RPMI7951 (cell line): ENCODE measurements around the gene CENPS. TPM values are rescaled to one million over a fixed set of nuclear protein-coding genes. Genes with fewer than 3 reads are reported as not detected.
"Not testable (repeated sequence)": the region's sequence is repeated elsewhere in the genome, so short reads cannot be mapped to it uniquely, and the experiment has no call there.

Experiments
- DNase-seq: peaks from one replicate; pipeline ENCODE4 v3.0.0-alpha.2; 2012; ENCODE audit warnings: low read depth
- total RNA-seq: library from RNA; depleted of rRNA; stranded (reverse); fragments of >200 nt; shearing (Covaris generic); gene quantifications from 2 replicates; pipeline ENCODE4 v1.2.3, GENCODE V29; 2014; rRNA removed

CENPS gene
- 19.0 and 28.5 TPM in 2 replicates for total RNA-seq

DNA sequence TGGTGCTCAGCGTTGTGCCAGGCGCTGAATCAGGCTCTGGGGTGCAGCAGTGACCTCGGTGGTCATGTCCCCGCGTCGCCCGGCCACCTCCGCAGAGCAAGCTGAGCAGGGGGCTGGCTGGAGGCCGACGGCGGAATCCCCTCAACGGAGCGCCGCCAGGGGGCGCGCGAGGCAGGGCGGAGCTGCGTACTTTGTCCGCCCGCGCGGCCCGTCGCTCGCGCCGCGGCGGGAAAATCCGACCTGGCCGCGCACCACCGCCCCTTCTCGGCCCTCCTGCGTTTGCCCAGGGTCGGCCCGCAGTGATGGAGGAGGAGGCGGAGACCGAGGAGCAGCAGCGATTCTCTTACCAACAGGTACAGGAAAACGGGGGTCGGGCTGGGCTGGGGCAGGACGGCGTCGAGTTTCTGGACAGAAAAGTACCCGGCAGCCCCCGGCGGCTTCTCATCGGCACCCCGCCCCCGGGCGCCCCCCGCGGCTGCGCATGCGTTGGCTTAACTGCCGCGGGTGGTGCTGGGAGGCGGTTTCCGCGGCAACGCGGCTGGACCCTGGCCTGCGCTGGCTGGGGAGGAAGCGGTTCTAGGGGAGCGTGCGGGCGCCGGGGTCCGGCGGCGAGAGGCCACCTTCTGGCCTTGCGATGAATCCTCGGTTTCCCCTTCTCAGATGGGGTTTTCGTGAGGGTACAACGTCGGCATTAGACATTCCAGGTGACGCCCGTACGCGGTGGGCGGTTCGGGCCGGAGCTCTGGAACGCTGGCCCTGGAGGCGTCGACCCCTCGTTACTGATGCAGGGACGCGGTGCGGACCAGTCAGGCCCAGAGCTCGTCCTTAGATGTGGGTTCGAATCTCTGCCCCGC, at the start of gene CENPS:
Gene CENPS (plus strand): TSS at position 218 of the 854 bp plus-strand sequence. CDS start 85 bp downstream, at position 303.
- DNase-seq, result peak; percentile 83

DNA sequence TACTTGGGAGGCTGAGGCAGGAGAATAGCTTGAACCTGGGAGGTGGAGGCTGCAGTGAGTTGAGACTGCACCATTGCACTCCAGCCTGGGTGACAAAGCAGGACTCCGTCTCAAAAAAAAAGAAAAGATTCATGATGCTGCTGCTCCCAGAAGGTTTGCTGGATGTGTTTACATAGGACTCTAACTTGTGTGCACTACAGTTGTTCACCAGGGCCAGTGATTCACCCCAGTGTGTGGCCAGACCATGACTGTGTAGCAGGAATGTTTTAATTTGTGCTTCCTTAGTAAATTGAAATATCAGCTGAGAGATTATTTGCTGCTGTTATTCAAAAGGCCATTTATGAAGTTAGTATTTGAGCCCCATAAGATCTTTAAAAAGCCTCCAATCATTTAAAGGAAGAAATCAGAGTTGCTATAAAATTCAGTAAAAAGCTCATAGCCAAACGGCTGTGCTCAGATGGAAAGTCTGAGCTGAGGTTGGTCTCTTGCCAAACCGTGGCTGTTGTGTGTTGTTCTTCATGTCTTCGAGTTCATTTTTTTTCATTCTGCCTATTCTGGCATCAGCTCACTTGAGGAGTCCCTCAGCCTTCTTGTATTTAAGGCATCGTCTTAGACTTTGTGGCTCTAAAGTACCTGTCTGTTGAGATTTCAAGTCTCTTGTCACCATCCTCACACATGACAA, 49.5 kb upstream of the CENPS start:
- peak; percentile 75 for DNase-seq

DNA sequence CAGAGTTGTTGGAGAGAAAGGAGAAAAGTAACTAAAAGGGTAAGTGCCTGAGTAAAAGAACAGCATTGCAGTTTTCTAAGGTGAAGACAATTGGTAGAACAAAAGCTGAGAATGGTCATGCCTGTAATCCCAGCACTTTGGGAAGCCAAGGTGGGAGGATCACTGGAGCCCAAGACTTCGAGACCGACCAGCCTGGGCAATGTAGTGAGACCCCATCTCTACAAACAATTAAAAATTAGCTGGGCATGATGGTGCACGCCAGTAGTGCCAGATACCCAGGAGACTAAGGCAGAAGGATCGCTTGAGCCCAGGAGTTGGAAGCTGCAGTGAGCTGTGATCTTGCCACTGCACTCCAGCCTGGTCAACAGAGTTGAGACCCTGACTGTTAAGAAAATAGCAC, 46.6 kb upstream of the CENPS start:
- DNase-seq, result no peak

DNA sequence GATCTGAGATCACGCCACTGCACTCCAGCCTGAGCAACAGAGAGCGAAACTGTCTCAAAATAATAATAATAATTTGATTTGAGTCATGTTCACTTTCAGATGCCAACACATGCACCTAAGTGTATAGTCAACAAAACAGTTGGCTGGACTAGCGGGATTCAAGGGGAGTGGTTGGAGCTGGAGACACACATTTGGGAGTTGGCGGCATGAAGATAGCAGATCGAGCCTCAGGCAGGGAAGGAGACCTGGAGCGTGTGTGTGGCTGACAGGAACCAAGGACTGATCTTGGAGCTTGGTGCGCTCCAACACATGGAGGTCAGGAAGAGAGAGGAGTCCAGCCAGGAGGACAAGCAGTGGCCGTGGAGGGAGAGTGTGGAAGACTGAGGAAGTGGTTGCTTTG, 46.0 kb upstream of the CENPS start:
- no peak for DNase-seq

DNA sequence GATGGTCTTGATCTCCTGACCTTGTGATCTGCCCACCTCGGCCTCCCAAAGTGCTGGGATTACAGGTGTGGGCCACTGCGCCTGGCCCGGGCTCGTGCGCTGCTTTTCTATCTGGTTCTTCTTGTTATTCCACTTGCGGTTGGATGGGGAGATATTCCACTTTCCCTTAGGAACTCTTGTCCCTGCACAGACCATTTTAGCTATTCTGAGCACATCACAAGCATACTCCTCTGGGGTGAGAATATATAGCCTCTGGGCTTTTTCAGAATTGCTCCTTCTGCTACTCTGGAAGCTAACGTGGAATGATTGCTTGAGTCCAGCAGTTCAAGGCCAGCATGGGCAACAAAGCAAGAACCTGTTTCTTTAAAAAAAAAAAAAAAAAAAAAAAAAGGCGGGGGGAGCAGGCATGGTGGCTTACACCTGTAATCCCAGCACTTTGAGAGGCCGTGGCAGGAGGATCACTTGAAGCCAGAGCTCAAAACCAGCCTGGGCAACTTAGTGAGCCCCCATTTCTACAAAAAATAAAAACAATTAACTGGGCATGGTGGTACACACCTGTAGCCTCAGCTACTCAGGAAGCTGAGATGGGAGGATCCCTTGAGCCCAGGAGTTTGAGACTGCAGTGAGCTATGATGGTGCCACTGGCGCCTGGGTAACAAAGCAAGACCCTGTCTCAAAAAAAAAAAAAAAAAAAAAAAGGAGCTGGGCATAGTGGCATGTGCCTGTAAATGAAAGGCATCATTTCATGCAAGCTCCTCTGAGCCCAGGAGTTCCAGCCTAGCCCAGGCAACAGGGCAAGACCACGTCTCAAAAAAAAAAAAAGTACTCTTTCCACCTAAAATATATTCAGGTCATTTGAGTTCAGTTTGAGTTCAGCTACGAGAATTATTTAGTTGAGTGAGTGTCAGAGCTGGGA, 43.2 kb upstream of the CENPS start:
- no peak for DNase-seq

DNA sequence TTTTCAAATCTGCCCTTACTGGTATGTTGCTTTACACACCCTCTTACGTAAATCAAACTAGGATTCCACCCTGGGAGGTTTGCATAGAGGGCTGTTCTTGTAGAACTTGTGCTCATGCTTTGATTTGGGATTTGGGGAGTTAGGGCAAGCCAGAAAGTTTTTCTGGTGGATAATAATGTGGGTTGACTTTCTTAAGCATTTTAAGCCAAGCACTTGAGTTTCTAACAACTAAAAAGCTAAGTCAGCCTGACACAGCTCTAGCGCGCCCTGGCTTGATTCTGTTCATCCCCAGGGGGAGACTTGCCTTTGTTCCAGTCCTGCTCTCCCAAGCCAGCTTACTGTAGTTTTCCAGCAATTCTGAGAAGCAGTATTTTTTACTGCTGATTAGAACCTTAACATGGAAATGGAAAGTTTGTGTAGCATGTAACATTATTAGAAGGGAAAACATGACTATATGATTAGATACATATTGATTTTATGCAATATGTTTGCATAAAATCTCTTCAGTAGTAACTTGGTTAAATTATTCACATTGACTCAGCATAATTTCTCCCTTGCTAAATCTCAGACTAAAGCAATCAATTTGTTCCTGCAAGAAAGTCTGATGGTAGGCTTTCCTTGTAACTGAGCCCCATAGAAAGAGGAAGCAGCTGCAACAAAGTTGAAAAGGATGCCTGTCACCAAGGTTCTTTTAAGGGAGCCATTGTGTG, 42.4 kb upstream of the CENPS start:
- peak; percentile 64 for DNase-seq

DNA sequence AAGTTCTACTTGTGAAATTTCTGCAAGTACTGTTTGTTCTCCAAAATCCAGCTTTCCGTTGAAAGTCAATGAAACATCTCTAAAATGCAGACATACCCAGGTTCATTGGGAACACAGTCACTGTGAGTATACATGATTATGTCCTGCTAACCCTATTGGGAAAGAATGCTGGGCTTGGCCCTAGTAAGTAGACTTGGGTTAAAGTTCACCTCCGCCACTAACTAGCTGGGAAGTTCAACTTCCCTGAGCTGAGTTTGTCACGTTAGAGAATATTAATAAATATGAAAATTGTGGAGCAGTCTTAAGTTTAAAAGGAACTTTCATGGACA, 41.9 kb upstream of the CENPS start:
- no peak for DNase-seq

DNA sequence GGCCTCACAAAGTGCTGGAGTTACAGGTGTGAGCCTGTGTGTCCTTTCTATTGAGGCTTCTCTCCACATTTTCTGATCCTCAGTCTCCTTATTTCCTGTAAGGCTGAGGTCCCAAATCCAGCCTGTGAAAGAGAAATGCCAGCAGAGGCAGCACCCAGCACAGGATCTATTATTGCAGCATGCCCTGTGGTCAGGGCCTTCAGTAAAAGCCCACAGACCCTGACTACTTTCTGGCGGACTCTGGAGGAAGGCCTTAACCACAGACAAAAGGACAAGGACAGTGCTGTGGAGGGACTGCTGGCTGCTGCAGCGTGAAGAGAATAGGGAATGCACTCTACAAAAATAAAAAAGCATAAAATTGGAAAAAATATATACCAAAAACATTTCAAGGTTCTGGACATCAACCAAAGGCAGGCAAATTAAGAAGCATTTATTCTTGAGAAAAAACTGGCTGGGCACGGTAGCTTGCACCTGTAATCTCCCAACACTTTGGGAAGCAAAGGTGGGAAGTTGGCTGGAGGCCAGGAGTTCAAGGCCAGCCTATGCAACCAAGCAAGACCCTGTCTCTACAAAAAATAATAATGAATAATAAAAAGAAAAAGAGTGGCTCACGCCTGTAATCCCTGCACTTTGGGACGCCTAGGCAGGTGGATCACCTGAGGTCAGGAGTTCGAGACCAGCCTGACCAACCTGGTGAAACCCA, 40.8 kb upstream of the CENPS start:
- DNase-seq, result no peak

DNA sequence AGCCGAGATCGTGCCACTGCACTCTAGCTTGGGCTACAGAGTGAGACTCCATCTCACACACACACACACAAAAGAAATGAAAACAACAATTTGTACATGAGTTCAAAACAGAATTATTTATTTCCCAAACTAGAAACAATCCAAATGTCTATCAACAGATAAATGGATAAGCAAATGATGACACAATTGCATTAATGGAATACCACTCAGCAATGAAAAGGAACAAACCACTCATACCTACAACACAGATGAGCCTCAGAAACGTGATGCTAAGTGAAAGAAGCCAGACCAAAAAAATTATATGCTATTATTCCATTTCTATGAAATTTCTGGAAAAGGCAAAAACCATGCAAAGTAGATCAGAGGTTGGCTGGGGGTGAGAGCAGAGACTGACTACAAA, 33.4 kb upstream of the CENPS start:
- DNase-seq, result no peak

DNA sequence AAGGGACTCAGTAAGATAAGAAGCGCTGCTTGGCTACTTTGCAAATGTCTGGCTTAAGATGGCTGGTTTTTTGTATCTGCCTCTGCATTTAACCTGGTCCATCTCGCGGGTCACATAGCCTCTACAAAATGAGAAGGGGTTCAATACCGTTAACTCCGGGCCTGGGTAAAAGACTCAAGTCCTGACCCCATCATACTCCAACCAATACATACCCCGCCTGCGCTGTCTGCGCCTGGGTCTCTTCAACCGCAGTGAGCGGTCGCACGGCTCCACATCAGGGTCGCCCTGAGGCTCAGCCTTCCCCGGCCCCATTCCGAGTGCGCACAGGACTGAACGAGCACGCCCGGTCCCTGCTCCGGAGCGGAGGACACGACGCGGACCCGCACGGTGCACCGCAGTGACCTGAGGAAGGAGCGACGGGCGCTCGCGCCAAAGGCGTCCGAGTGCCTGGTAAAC, 31.9 kb upstream of the CENPS start:
- no peak for DNase-seq

DNA sequence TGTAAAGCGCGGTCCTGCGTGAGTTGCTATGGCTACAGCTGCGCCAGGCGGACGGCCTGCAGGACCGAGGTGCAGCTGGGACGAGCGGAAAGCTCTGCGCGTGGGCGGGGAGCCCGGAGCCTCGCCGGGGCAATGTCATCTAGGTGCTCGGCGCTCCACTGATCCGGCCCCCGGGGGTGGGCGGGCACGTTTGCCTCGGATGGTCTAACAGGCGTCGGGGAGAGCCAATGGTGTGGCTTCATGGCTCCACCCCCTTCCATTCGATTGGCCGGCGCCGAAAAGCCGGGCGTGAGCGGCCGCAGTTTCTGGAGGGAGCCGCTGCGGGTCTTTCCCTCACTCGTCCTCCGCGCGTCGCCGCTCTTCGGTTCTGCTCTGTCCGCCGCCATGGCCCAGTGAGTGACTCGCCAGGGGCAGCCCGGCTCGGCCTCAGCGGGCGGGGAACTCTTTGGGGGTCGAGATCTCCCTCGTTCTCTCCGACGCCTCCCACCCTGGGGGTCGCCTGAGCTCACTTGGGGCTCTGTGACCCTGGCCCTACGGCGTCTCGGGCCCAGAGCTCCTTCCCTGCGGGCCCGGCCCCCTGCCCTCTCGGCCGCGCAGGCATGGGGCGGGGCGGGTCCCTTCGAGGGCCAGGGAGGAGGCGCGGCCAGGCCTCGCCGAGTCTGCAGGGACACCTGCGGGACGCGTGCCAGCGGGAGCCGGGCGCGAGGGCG, 31.3 kb upstream of the CENPS start, which contains the start of gene PGD:
Gene PGD (plus strand): TSS at position 331 of the 710 bp plus-strand sequence. CDS start 54 bp downstream, at position 385.
- DNase-seq, result peak; percentile 98

DNA sequence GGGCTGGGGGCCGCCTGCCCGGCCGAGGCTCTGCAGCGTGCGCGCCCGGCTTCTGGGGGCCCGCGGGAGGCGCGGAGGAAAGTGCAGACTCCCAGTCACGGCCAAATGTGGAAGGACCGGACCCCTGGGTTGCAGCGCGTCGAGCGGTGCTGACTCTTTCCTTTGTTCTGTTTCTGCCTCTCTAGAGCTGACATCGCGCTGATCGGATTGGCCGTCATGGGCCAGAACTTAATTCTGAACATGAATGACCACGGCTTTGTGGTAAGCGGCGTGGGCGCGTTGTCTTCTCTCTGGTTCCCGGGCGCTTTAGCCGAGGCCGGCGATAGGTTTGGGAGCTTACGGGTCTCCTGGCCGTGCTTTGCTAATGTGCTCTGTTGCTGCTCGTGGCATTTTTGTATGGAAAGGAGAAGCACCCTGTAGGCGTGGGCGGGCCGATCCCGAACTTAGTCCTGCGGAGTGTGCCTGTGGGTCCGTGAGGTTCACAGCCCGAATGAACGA, 30.7 kb upstream of the CENPS start:
- peak; percentile 53 for DNase-seq

DNA sequence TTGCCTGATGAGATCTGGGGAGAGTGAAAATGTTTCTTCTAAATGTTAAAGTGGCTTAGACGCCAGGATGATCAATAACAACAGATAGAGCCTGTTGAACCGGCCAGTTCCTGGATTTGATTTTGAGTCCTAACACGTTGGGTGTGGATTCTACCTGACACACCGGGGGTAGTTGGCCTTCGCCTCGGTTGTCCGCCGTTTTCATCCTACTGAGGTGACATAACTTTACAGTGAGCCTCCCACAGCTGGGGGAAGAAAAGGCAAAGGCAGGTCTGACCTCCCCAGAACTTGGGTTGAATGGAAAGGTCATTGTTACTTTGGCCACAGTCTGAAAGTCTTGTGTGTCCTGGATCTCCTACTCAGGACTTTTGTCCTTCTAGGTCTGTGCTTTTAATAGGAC, 30.2 kb upstream of the CENPS start:
- DNase-seq, result no peak

DNA sequence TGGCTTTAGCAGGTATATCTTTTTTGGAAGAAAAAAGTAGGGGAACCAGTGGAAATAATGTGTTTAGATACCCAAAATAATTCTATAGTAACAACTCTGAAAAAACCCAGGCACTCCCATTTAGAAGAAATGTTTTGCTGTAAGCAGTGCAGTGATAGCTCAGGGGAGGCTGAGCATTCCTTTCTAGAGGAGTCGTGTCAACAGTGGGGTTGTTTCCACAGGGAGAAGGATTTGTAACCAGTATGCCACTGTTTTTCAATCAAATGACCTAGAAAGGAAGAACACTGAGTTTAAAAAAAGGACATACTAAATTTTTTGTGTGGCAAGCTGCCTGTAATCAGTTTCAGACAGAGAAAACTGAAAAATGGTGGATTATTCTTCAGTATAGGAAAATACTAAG, 29.0 kb upstream of the CENPS start:
- no peak for DNase-seq

DNA sequence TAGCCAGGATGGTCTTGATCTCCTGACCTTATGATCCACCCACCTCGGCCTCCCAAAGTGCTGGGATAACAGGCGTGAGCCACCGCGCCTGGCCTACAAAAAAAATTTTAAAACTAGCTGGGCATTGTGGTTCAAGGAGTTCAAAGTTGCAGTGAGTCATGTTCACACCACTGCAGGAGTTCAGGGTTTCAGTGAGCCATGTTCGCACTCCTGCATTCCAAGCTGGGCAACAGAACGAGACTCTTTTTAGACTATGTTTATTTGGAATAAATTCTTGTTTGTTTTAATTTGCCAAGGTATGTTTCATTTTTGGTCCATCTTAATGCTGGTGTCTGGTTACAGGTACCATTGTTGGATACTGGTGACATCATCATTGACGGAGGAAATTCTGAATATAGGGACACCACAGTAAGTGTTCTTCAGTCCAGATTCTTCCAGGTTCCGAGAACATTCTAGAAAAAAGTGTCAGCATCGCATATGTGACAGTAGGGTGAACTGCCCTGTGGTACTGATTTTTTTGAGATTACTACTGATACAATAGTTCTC, 27.4 kb upstream of the CENPS start:
- peak; percentile 15 for DNase-seq

DNA sequence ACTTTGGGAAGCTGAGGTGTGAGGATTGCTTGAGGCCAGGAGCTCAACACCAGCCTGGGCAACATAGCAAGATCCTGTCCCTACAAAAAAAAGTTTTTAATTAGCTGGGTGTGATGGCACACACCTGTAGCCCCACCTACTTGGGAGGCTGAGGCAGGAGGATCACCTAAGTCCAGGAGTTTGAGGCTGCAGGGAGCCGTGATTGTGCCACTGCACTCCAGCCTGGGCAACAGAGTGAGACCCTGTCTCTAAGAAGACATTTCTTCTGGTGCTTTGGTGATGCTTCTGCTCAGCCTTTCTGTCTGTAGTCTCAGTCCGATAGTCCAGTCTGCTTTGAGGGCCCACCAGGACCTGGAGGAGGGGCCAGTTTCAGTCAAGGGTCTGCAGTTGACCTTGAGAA, 23.0 kb upstream of the CENPS start:
- no peak for DNase-seq

DNA sequence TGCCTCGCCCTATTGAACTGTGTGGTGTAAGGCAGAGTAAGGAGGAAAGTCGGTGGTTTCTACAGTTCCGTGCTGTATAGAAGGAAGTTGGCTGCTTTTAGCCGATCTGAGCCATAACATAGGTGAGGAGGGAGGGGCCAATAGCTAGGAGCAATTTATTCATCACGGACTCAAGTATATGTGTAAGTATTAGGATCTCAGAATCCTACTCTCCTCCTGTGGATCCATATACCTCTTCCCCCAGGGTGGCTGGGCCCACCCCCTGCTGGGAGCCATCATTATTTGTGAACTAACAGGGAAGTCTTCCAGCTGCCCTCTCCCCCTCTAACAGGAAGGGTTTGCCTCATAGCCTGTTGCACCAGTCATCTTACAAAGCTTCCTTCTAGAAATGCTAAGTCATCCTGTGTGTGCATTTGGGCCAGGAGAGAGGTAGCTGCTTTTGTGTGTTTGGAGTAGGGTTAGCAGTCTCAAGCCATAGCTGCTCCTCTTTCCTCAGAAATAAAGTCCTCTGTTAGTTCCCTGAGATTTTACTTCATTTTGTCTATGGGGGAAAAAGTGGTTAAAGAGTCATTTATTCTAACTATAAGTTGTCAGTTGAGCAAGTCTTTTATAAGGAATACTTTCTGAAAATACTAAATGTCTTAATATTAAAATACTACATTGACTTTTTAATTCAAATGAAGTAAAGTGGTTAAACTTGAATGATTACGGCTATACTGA, 14.9 kb upstream of the CENPS start:
- peak; percentile 17 for DNase-seq

DNA sequence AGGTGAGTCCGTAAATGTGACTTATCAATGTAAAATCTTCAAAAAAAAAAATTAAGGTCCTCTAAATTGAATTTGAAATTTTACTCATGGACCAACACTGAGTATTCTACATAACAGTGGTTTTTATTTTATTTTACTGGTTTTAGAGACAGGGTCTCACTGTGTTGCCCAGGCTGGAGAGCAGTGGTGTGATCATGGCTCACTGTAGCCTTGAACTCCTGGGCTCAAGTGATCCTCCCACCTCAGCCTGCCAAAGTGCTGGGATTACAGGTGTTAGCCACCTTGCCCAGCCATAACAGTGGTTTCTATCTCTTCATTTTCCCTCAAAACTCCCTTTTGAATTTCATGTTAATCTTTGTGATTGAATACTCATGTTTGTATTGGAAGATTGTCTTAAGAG, 14.3 kb upstream of the CENPS start:
- DNase-seq, result not testable (repeated sequence)

DNA sequence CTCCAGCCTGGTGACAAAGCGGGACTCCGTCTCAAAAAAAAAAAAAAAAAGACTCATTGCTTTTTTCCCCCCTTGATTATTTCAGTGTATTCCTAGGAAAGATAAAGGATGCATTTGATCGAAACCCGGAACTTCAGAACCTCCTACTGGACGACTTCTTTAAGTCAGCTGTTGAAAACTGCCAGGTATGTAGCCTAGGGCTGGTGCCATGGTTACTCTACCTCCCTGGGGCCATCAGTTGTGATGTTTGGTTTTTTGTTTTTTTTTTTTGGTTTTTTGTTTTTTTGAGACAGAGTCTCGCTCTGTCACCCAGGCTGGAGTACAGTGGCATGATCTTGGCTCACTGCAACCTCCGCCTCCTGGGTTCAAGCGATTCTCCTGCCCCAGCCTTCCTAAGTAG, 11.5 kb upstream of the CENPS start:
- DNase-seq, result not testable (repeated sequence)
